ENCODE measurements around the gene CHERP. TPM values are rescaled to one million over a fixed set of nuclear protein-coding genes. Genes with fewer than 3 reads are reported as not detected.

The CHERP gene
- total RNA-seq, 1 donor from 2014 or later = 70.8 TPM

DNA sequence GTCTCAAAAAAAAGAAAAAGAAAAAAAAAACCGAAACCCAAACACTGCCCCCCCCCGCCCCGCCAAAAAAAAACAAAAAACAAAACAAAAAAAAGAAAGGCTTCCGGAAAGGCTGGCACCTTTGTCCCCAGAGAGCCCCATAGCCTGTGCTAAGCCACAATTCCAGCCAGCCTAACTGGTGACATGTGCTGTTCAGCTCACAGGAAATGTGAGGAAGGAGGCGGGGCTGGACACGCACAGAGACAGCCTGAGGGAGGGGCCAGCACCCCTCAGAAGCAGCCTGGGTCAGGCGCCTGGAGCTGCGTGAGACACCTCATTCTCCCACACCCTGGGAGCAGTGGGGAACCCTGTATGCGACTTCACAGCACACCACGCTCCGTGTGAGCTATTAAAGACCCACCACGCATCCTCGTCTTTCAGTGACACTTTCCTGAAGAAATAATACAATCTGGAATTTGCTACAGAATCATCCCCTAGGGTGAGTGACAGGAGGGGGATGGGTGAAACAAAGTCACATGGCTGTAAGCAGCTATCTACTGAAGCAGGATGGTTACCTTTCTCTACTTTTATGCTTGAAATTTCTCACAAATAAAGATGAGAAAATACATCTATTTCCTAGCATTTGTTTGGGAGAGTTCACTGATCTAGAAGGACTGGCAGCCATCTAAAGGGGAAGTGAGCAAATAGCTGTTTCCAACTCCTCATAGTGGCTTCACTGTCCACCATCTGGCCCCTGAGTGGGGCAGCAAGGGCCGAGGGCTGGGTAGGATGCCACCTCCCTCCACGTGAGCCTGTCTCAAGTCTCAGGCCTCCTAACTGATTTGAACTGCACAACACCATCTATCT, 42.2 kb upstream of the CHERP start:
- Mint-ChIP-seq H3K4me3 (peak overlapping the region; percentile 74), H3K27me3 (no peaks in the 10 kb centered on the region), H3K4me1 (ENCODE audit: unreplicated experiment) (peaks cover 40% of the 10 kb centered on the region), H3K27ac (peak overlapping the region; percentile 91), H3K9me3 (no peaks in the 10 kb centered on the region), H3K36me3 (no peaks in the 10 kb centered on the region)
- no peak for DNase-seq (ENCODE audit: extremely low spot score, unreplicated experiment)
- TF ChIP-seq, protein P1, sequence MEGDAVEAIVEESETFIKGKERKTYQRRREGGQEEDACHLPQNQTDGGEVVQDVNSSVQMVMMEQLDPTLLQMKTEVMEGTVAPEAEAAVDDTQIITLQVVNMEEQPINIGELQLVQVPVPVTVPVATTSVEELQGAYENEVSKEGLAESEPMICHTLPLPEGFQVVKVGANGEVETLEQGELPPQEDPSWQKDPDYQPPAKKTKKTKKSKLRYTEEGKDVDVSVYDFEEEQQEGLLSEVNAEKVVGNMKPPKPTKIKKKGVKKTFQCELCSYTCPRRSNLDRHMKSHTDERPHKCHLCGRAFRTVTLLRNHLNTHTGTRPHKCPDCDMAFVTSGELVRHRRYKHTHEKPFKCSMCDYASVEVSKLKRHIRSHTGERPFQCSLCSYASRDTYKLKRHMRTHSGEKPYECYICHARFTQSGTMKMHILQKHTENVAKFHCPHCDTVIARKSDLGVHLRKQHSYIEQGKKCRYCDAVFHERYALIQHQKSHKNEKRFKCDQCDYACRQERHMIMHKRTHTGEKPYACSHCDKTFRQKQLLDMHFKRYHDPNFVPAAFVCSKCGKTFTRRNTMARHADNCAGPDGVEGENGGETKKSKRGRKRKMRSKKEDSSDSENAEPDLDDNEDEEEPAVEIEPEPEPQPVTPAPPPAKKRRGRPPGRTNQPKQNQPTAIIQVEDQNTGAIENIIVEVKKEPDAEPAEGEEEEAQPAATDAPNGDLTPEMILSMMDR (conservative IDR thresholded peaks at IDR 0.05) = no peak

DNA sequence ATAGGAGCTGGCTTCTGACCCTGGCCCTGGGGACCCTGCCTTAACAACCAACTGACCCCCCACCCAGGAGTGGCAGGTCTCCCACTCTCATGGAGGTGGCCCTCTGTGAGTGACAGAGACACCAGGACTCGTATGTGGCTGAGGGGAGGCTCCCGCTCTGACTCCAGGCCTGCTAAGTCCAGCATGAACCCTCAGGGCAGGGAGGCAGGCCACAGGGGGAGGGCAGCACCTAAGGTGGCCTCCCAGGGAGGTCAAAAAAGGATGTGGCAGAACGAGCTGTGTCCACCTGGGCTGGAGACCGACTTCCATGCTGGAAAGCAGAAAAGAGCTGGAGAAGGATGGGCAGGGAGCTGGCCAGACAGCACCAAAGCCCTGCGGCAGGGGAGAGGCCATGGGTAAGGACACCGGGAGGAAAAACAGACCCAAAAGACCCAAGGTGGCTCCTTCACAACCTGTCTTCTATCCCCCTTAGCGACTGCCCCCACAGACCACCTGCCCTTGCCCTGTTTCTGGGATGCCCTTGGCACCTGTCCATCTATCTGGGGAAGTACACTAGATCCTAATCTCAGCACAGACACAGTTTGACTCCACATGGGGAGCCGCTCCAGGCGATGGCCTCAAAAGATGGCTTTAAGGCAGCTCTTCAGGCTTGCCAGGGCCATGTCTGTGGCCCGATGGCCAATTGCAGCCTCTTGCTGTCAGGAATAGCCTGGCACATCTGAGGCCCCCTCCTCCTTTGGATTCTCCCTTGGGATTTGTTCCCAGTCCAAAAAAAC, 40.4 kb upstream of the CHERP start:
- no peak overlapping the region for H3K4me3 Mint-ChIP-seq
- H3K4me1 Mint-ChIP-seq (ENCODE audit: unreplicated experiment) = peaks cover 24% of the 10 kb centered on the region
- no peaks in the 10 kb centered on the region for H3K27me3 Mint-ChIP-seq
- no peaks in the 10 kb centered on the region for H3K36me3 Mint-ChIP-seq
- TF ChIP-seq, protein P1 (conservative IDR thresholded peaks at IDR 0.05) = no peak
- H3K27ac Mint-ChIP-seq = peak overlapping the region; percentile 75
- H3K9me3 Mint-ChIP-seq = no peaks in the 10 kb centered on the region
- no peak for DNase-seq (ENCODE audit: extremely low spot score, unreplicated experiment)

DNA sequence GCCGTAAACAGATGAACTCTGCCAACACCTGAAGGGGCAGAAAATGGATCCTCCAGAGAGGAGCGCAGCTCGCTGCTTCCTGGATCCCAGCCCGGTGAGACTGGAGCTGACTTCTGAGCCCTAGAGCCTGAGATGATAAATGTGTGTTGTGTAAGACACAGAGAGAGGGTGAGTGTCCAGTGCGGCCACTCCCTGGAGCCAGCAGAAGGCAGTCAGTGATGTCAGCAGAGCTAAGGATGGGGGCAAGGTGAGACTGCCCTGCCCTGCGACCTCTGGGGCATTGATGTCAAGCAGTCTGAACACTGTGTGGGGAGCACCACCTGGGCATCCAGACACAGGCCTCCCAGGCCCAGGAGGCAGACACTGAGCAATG, 39.7 kb upstream of the CHERP start:
- H3K27me3 Mint-ChIP-seq = no peaks in the 10 kb centered on the region
- DNase-seq (ENCODE audit: extremely low spot score, unreplicated experiment) = no peak
- peak overlapping the region; percentile 75 for H3K27ac Mint-ChIP-seq
- peaks cover 22% of the 10 kb centered on the region for H3K4me1 Mint-ChIP-seq (ENCODE audit: unreplicated experiment)
- H3K9me3 Mint-ChIP-seq = no peaks in the 10 kb centered on the region
- TF ChIP-seq, protein P1 (conservative IDR thresholded peaks at IDR 0.05) = no peak
- no peaks in the 10 kb centered on the region for H3K36me3 Mint-ChIP-seq
- H3K4me3 Mint-ChIP-seq = peak overlapping the region; percentile 49

DNA sequence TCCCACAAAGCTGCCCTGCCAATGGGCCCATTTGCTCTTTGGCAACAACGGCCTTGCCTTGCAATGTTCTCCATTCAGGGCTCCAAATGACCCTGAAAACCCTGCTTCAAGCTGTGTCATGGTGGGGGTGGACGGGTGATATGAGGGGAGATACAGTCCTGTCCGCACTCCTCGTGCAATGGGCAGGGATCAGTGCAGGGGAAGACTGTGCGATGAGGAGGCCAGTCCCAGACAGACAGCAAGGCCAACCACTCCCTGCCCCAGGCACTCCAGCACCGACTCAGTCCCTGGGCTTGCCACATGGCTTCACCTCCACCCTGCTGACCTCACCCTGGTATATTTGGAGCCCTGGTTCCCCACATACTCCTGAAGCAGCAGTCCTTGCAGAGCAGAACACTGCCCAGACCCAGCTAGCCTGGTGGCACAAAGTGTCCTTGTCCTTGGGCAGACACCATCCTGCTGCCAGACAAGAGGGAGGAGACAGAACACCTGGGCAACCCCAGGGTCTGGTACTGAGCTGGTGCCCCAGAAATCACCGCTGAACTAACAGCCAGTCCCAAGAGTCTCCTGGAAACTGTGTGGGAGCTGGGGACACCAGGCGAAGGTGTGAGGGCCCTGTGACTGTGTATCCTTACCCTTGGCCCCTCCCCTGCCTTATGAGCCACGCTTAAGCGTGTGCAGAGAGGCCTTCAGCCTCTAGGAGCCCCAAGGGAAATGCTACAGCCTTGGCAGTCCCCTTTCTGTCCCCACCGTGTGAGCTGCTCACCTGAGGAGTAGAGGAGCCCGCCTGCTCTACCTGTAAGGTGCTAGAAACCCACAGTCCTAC, 39.1 kb upstream of the CHERP start:
- H3K9me3 Mint-ChIP-seq = no peaks in the 10 kb centered on the region
- H3K4me3 Mint-ChIP-seq = peak overlapping the region; percentile 49
- H3K27me3 Mint-ChIP-seq = no peaks in the 10 kb centered on the region
- peaks cover 22% of the 10 kb centered on the region for H3K4me1 Mint-ChIP-seq (ENCODE audit: unreplicated experiment)
- DNase-seq (ENCODE audit: extremely low spot score, unreplicated experiment) = no peak
- H3K27ac Mint-ChIP-seq = peak overlapping the region; percentile 75
- TF ChIP-seq, protein P1 (conservative IDR thresholded peaks at IDR 0.05) = no peak
- H3K36me3 Mint-ChIP-seq = no peaks in the 10 kb centered on the region

DNA sequence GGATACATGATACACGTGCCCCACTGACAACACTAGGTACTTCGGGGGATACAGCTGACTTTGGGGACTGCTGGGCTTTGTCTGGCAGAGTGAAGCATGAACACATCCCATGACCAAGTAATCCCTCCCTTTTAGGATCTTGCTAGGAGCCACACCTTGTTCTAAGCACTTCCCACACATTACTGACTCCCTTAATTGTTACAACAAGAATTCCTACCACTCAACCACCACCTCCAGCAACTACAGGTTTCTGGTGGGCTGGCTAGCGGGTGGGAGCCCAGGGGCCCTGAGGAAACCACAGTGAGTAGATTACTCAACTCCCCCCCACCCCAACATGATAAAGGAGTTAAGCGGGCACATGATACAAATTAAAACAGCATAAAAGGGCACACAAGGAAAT, 37.1 kb upstream of the CHERP start:
- H3K27me3 Mint-ChIP-seq = no peaks in the 10 kb centered on the region
- no peaks in the 10 kb centered on the region for H3K9me3 Mint-ChIP-seq
- H3K27ac Mint-ChIP-seq = peak overlapping the region; percentile 11
- no peak overlapping the region for H3K4me3 Mint-ChIP-seq
- DNase-seq (ENCODE audit: extremely low spot score, unreplicated experiment) = no peak
- TF ChIP-seq, protein P1 (conservative IDR thresholded peaks at IDR 0.05) = no peak
- H3K4me1 Mint-ChIP-seq (ENCODE audit: unreplicated experiment) = peaks cover 12% of the 10 kb centered on the region
- peaks cover 3% of the 10 kb centered on the region for H3K36me3 Mint-ChIP-seq
